Measurements from ENCODE around the gene ZFYVE16.

DNA sequence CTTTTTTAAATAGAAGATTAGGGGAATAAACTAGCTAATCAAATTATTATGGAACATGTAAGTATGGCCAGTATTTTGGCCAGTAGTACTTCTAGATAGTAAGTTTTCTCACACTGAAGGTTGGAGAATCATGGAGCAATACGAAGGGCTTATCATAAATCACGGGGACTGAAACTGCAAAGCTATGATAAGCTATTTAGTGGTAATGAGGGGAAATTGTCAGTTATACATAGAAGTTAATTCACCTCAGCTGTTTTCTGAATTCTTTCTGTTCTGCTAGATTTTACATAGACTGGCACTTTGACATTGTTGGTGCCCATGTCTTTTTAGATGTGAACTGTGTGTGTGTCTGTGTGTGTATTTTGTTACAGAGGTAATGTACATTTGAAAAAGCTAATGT, 45.5 kb downstream of the ZFYVE16 start:
- TF ChIP-seq, protein P1, sequence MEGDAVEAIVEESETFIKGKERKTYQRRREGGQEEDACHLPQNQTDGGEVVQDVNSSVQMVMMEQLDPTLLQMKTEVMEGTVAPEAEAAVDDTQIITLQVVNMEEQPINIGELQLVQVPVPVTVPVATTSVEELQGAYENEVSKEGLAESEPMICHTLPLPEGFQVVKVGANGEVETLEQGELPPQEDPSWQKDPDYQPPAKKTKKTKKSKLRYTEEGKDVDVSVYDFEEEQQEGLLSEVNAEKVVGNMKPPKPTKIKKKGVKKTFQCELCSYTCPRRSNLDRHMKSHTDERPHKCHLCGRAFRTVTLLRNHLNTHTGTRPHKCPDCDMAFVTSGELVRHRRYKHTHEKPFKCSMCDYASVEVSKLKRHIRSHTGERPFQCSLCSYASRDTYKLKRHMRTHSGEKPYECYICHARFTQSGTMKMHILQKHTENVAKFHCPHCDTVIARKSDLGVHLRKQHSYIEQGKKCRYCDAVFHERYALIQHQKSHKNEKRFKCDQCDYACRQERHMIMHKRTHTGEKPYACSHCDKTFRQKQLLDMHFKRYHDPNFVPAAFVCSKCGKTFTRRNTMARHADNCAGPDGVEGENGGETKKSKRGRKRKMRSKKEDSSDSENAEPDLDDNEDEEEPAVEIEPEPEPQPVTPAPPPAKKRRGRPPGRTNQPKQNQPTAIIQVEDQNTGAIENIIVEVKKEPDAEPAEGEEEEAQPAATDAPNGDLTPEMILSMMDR (conservative IDR thresholded peaks at IDR 0.05 in 1 of 2, IDR thresholded peaks at IDR 0.05 in 1 of 2; ENCODE audit: low read depth in 1 of 2, low read length in 2 of 2) = no peak
- TF ChIP-seq EZH2 (IDR thresholded peaks at IDR 0.05; ENCODE audit: low read length, missing control alignments) = no peak
